ENCODE results near the gene ABCA13. TPM values are rescaled to one million over a fixed set of nuclear protein-coding genes. Genes with fewer than 3 reads are reported as not detected.

ABCA13 gene
- total RNA-seq, 4 donors from 2014 or later: under 0.01 to 0.96 (median 0.35) TPM

DNA sequence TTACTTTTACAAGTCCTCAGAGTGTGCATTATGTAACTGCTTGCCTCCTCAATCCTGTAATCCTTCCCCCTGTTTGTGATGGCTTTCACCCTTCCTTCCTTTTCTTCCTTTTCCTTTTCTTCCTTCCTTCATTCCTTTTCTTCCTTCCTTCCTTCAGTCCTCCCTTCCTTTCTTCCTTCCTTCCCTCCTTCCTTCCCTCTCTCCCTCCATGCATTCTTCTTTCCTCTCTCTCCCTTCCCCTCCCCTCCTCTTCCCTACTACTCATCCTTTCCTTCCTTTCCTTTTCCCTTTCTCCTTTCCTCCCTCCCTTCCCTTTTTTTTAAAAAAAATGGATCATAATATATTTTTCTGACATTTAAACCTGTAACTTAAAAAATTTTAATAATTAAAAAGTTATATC lies 22.2 kb upstream of the ABCA13 start:
- no peak overlapping the region for H3K4me3 ChIP-seq
- H3K4me1 ChIP-seq: peaks cover 0 to 43% (median 16%) of the 10 kb centered on the region in 4 donors
- H3K36me3 ChIP-seq: no peaks in the 10 kb centered on the region
- H3K27ac ChIP-seq: peak overlapping the region in 2 of 4 donors; percentile 87 to 91
- intact Hi-C loops (cut with DNase I; ENCODE audit: low total_unique reads): no loop called here
- no peaks in the 10 kb centered on the region for H3K27me3 ChIP-seq
- no peak for DNase-seq
- in situ Hi-C loops (cut with MboI; ENCODE audit: low pct_ligation_motif_present in 1 of 4, low pct_unique_long_range_greater_than_20kb in 1 of 4, low sequenced_read_pairs in 3 of 4): no loop called here
- TF ChIP-seq, protein P1, sequence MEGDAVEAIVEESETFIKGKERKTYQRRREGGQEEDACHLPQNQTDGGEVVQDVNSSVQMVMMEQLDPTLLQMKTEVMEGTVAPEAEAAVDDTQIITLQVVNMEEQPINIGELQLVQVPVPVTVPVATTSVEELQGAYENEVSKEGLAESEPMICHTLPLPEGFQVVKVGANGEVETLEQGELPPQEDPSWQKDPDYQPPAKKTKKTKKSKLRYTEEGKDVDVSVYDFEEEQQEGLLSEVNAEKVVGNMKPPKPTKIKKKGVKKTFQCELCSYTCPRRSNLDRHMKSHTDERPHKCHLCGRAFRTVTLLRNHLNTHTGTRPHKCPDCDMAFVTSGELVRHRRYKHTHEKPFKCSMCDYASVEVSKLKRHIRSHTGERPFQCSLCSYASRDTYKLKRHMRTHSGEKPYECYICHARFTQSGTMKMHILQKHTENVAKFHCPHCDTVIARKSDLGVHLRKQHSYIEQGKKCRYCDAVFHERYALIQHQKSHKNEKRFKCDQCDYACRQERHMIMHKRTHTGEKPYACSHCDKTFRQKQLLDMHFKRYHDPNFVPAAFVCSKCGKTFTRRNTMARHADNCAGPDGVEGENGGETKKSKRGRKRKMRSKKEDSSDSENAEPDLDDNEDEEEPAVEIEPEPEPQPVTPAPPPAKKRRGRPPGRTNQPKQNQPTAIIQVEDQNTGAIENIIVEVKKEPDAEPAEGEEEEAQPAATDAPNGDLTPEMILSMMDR (IDR thresholded peaks at IDR 0.05): no peak
- TF ChIP-seq POLR2AphosphoS5 (IDR thresholded peaks at IDR 0.05) (no peak), POLR2A (IDR thresholded peaks at IDR 0.05) (no peak), EP300 (IDR thresholded peaks at IDR 0.05; ENCODE audit: low read depth) (no peak)
- H3K9me3 ChIP-seq: no peaks in the 10 kb centered on the region

DNA sequence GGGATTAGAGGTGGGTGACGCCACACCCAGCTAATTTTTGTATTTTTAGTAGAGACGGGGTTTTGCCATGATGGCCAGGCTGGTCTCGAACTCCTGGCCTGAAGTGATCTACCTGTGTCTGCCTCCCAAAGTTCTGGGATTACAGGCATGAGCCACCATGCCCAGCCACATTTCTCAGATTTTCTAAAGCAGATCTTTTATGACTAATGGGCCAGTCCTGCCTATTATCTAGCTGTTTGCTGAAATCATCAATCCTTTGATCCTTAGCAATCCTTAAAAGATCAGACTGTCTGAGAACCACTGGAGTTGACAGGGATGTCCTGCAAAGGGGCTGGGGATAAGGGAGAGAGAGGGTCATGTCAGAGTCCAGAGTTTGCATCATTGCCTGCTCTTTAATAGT lies 21.2 kb upstream of the ABCA13 start:
- 72% methylated on average over 3 of the region's 3 CpGs; no CpG with 5 or more reads in 1 of the 2 donors for WGBS, 2 donors (ENCODE audit: low coverage in 1 of 2)
- Histone ChIP-seq H3K36me3 (no peaks in the 10 kb centered on the region), H3K4me1 (peaks cover 0 to 40% (median 15%) of the 10 kb centered on the region in 4 donors), H3K9me3 (no peaks in the 10 kb centered on the region), H3K27me3 (no peaks in the 10 kb centered on the region), H3K27ac (no peak overlapping the region), H3K4me3 (no peak overlapping the region)
- in situ Hi-C loops (cut with MboI; ENCODE audit: low pct_ligation_motif_present in 1 of 4, low pct_unique_long_range_greater_than_20kb in 1 of 4, low sequenced_read_pairs in 3 of 4): no loop called here
- intact Hi-C loops (cut with DNase I; ENCODE audit: low total_unique reads): no loop called here
- TF ChIP-seq POLR2A (IDR thresholded peaks at IDR 0.05) (no peak), EP300 (IDR thresholded peaks at IDR 0.05; ENCODE audit: low read depth) (no peak), POLR2AphosphoS5 (IDR thresholded peaks at IDR 0.05) (no peak)
- TF ChIP-seq, protein P1 (IDR thresholded peaks at IDR 0.05): no peak
- no peak for DNase-seq

DNA sequence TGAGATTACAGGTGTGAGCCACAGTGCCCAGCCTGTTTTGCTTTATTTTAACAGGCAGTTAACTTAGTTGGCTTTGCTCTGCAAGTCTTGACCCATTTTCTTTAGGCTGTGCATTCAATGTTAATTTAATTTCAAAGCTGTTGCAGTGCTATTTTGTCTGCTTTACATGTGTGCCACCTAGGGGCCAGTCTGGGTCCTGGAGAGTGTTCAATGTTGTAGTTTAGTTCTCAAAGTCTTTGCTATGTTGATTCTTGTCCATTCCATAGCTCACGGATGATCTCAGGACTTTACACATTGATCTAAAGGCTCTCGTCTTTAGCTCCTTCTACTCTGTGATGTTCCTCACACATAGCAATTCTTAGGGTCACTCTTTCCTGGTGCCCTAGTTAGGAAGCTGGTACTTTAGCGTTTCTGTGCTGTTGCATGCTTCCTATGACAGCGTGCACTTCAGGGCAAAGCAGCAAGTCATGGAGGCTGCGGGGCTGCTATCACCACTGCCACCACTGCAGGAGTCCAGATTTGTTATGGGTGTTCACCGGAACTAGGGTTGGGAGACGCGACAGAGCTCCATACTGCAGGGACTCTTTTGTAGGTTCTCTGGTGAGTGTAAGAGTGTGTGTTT lies 16.4 kb upstream of the ABCA13 start:
- intact Hi-C loops (cut with DNase I; ENCODE audit: low total_unique reads): no loop called here
- Histone ChIP-seq H3K27ac (peak overlapping the region in 1 of 4 donors; percentile 1), H3K4me3 (no peak overlapping the region), H3K27me3 (no peaks in the 10 kb centered on the region), H3K9me3 (no peaks in the 10 kb centered on the region), H3K36me3 (no peaks in the 10 kb centered on the region), H3K4me1 (peaks cover 0 to 5% (median 2%) of the 10 kb centered on the region in 4 donors)
- TF ChIP-seq EP300 (IDR thresholded peaks at IDR 0.05; ENCODE audit: low read depth) (no peak), POLR2A (IDR thresholded peaks at IDR 0.05) (no peak), POLR2AphosphoS5 (IDR thresholded peaks at IDR 0.05) (no peak)
- TF ChIP-seq, protein P1 (IDR thresholded peaks at IDR 0.05): peak; percentile 52 to 81 (median 66)
- in situ Hi-C loops (cut with MboI; ENCODE audit: low pct_ligation_motif_present in 1 of 4, low pct_unique_long_range_greater_than_20kb in 1 of 4, low sequenced_read_pairs in 3 of 4): no loop called here
- peak; percentile 74 for DNase-seq
- WGBS, 2 donors (ENCODE audit: low coverage in 1 of 2): 74 to 78% methylated on average over 6 to 8 of the region's 8 CpGs

DNA sequence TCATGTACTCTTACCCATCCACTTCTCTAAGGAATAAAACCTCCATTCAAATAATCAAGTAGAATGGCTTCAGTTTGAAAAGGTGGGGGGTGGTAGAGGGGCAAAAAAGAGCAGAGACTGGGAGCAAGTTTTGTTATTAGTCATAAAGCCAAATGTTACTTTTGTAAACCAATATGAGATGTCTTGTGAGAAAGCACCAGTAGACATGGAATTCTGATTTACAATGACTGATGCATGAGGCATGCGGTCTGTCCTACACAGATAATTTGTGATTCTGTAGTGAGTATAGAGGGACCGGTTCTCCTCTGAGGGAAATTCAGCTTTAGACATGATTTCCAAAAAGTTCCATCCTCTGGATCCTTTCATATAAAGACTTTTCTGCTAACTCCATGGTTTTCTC lies 12.9 kb upstream of the ABCA13 start:
- Histone ChIP-seq H3K4me3 (no peak overlapping the region), H3K4me1 (peaks cover 0 to 5% (median 2%) of the 10 kb centered on the region in 4 donors), H3K9me3 (peaks cover 3 to 4% of the 10 kb centered on the region in 2 donors), H3K36me3 (no peaks in the 10 kb centered on the region), H3K27me3 (no peaks in the 10 kb centered on the region), H3K27ac (no peak overlapping the region)
- intact Hi-C loops (cut with DNase I; ENCODE audit: low total_unique reads) (no loop called here), in situ Hi-C loops (cut with MboI; ENCODE audit: low pct_ligation_motif_present in 1 of 4, low pct_unique_long_range_greater_than_20kb in 1 of 4, low sequenced_read_pairs in 3 of 4) (no loop called here)
- DNase-seq: no peak
- whole genome bisulfite sequencing, 2 donors (ENCODE audit: low coverage in 1 of 2): 96 to 100% methylated on average over 2 of the region's 2 CpGs
- TF ChIP-seq POLR2AphosphoS5 (IDR thresholded peaks at IDR 0.05): no peak
- TF ChIP-seq, protein P1 (IDR thresholded peaks at IDR 0.05): no peak
- no peak for TF ChIP-seq EP300 (IDR thresholded peaks at IDR 0.05; ENCODE audit: low read depth)
- no peak for TF ChIP-seq POLR2A (IDR thresholded peaks at IDR 0.05)
